WTC11 (cell line): ENCODE measurements around the gene TPGS1. TPM values are rescaled to one million over a fixed set of nuclear protein-coding genes. Genes with fewer than 3 reads are reported as not detected.

ENCODE experiments used
- ATAC-seq: fragments of 200-7000 bp; cut with Tn5 transposase; 2 replicates; pipeline ENCODE4 v1.10.0; 2021; ENCODE audit warnings: mild to moderate bottlenecking, moderate library complexity
- CTCF ChIA-PET: fragments of 300-600 bp; sonication (Branson Sonifier 250); formaldehyde crosslinking; loops from one replicate; lab custom pipeline; 2021; ENCODE audit warnings: antibody characterized with exemption; lab: Charles Lee
- POLR2A ChIA-PET: fragments of 350-600 bp; sonication (Branson Sonifier 250); formaldehyde crosslinking; loops from one replicate; lab custom pipeline; 2021; ENCODE audit warnings: antibody characterized with exemption; lab: Charles Lee
- DNase-seq: peaks from one replicate; pipeline ENCODE4 v3.0.0; 2021; ENCODE audit warnings: low spot score
- H3K27ac Mint-ChIP-seq: 2 replicates; pipeline ENCODE4 v1.8.0; 2021; ENCODE audit warnings: mixed read lengths
- H3K27me3 Mint-ChIP-seq: 2 replicates; pipeline ENCODE4 v1.8.0; 2021; ENCODE audit warnings: low read depth, mild to moderate bottlenecking, moderate library complexity, mixed read lengths
- H3K36me3 Mint-ChIP-seq: 2 replicates; pipeline ENCODE4 v1.8.0; 2021; ENCODE audit warnings: mixed read lengths
- H3K4me1 Mint-ChIP-seq: 2 replicates; pipeline ENCODE4 v1.8.0; 2022; ENCODE audit warnings: mixed read lengths
- H3K4me3 Mint-ChIP-seq: 2 replicates; pipeline ENCODE4 v1.8.0; 2021; ENCODE audit warnings: mild to moderate bottlenecking, moderate library complexity, mixed read lengths
- H3K9me3 Mint-ChIP-seq: 2 replicates; pipeline ENCODE4 v1.8.0; 2021; ENCODE audit warnings: mixed read lengths
- ATF6 ChIP-seq: sonication (generic); formaldehyde crosslinking; IDR thresholded peaks from 2 replicates; pipeline ENCODE4 v1.8.1; 2023; ENCODE audit warnings: mild to moderate bottlenecking, missing genetic modification reagents
- CTCF ChIP-seq: fragments of 200-600 bp; IDR thresholded peaks from 2 replicates; pipeline ENCODE4 v1.8.0; 2022; ENCODE audit warnings: antibody characterized with exemption
- E2F5 ChIP-seq: sonication (generic); formaldehyde crosslinking; IDR thresholded peaks from 2 replicates; pipeline ENCODE4 v1.8.1; 2022; ENCODE audit warnings: mild to moderate bottlenecking, moderate library complexity, missing genetic modification reagents
- EMX1 ChIP-seq: fragments of 250-450 bp; sonication (Bioruptor Pico); IDR thresholded peaks from 2 replicates; pipeline ENCODE4 v1.8.0; 2021; ENCODE audit warnings: mild to moderate bottlenecking
- ETV6 ChIP-seq: sonication (generic); formaldehyde crosslinking; IDR thresholded peaks from 2 replicates; pipeline ENCODE4 v1.8.1; 2022; ENCODE audit warnings: mild to moderate bottlenecking, missing genetic modification reagents
- FOXK1 ChIP-seq: sonication (generic); formaldehyde crosslinking; IDR thresholded peaks from 2 replicates; pipeline ENCODE4 v1.8.0; 2022; ENCODE audit warnings: mild to moderate bottlenecking, moderate library complexity, missing genetic modification reagents
- GTF2I ChIP-seq: fragments of 250-450 bp; sonication (Bioruptor Pico); conservative IDR thresholded peaks from 2 replicates; pipeline ENCODE4 v1.4.0; 2021; ENCODE audit warnings: mild to moderate bottlenecking
- KAT7 ChIP-seq: sonication (generic); formaldehyde crosslinking; IDR thresholded peaks from 2 replicates; pipeline ENCODE4 v1.8.1; 2023; ENCODE audit warnings: missing genetic modification reagents, mild to moderate bottlenecking, borderline replicate concordance
- MAX ChIP-seq: sonication (generic); formaldehyde crosslinking; IDR thresholded peaks from 2 replicates; pipeline ENCODE4 v1.8.0; 2022; ENCODE audit warnings: mild to moderate bottlenecking, missing genetic modification reagents
- NFATC4 ChIP-seq: fragments of 250-450 bp; sonication (Bioruptor Pico); IDR thresholded peaks from 2 replicates; pipeline ENCODE4 v1.9.0; 2021; ENCODE audit warnings: mild to moderate bottlenecking
- PREB ChIP-seq: sonication (generic); formaldehyde crosslinking; IDR thresholded peaks from 2 replicates; pipeline ENCODE4 v1.8.1; 2022; ENCODE audit warnings: mild to moderate bottlenecking, missing genetic modification reagents, moderate library complexity, borderline replicate concordance
- STAT6 ChIP-seq: sonication (generic); formaldehyde crosslinking; conservative IDR thresholded peaks from 2 replicates; pipeline ENCODE4 v1.8.1; 2023; ENCODE audit warnings: mild to moderate bottlenecking, low read depth, missing genetic modification reagents, moderate library complexity
- ZNF219 ChIP-seq: sonication (generic); formaldehyde crosslinking; IDR thresholded peaks from 2 replicates; pipeline ENCODE4 v1.8.0; 2023; ENCODE audit warnings: missing genetic modification reagents, mild to moderate bottlenecking, borderline replicate concordance
- ZNF263 ChIP-seq: sonication (generic); formaldehyde crosslinking; IDR thresholded peaks from 2 replicates; pipeline ENCODE4 v1.8.1; 2022; ENCODE audit warnings: low read depth, mild to moderate bottlenecking, moderate library complexity, missing genetic modification reagents
- ZNF423 ChIP-seq: fragments of 250-450 bp; sonication (Bioruptor Pico); IDR thresholded peaks from 2 replicates; pipeline ENCODE4 v2.1.2; 2022; ENCODE audit warnings: mild to moderate bottlenecking, moderate library complexity
- total RNA-seq: library from RNA; stranded (reverse); gene quantifications from 3 replicates; pipeline ENCODE4 v1.2.3, GENCODE V29; 2021

Gene TPGS1
- total RNA-seq, 1 experiment from 2014 or later, result 18.8 TPM

- H3K27me3 Mint-ChIP-seq, result peaks cover 13% of the 10 kb centered on the region
- H3K9me3 Mint-ChIP-seq, result peaks cover 4% of the 10 kb centered on the region; the same call in 1 of the 2 replicates
- peaks cover 13% of the 10 kb centered on the region for H3K4me1 Mint-ChIP-seq
- ATAC-seq (no peak), DNase-seq (no peak)
- no peak overlapping the region for H3K27ac Mint-ChIP-seq
- POLR2A ChIA-PET, result no interaction called here
- CTCF ChIA-PET, result no interaction called here
- TF ChIP-seq CTCF (no peak), E2F5 (no peak), ETV6 (CRISPR knock-in tag) (no peak), STAT6 (CRISPR knock-in tag) (no peak), GTF2I (CRISPR knock-in tag) (no peak), NFATC4 (CRISPR knock-in tag) (no peak), ATF6 (CRISPR knock-in tag) (no peak), ZNF423 (CRISPR knock-in tag) (no peak), ZNF219 (CRISPR knock-in tag) (no peak), FOXK1 (no peak), MAX (CRISPR knock-in tag) (no peak)
- H3K36me3 Mint-ChIP-seq, result peaks cover 8% of the 10 kb centered on the region
- H3K4me3 Mint-ChIP-seq, result no peak overlapping the region
These were observed 6.9 kb downstream of the TPGS1 start for GRCh38 chr19:514166-514663.

- DNase-seq (no peak), ATAC-seq (no peak)
- Mint-ChIP-seq H3K36me3 (peaks cover 10% of the 10 kb centered on the region), H3K4me3 (no peak overlapping the region), H3K4me1 (peaks cover 3% of the 10 kb centered on the region), H3K27me3 (peaks cover 37% of the 10 kb centered on the region), H3K27ac (no peak overlapping the region), H3K9me3 (peaks cover 9% of the 10 kb centered on the region)
- POLR2A ChIA-PET, result interaction anchor here (1.6 kb wide), 1 partner anchor 13 kb away, joined by 4 read pairs; the partner anchor contains the start of gene CDC34
- CTCF ChIA-PET, result interaction anchor here (0.6 to 2.8 kb wide), 8 partner anchors 7 to 271 kb away, joined by 3 to 26 read pairs (median 4); partner anchors contain the start of gene CDC34
- TF ChIP-seq KAT7 (CRISPR knock-in tag) (no peak), PREB (CRISPR knock-in tag) (no peak), EMX1 (CRISPR knock-in tag) (no peak), ZNF263 (CRISPR knock-in tag) (0 out of 2 replicates have a peak, but pooled peaks have one; percentile 5)
These were observed 10.7 kb downstream of the TPGS1 start for GRCh38 chr19:517721-518597.
